MM.1S (cell line): ENCODE results near the gene INPP4B.
"Not testable (repeated sequence)": the region's sequence is repeated elsewhere in the genome, so short reads cannot be mapped to it uniquely, and the experiment has no call there.

ENCODE experiments used
- DNase-seq: peaks from one replicate; pipeline ENCODE4 v3.0.0-alpha.2; 2015
- H2AFZ ChIP-seq: fragments of 300-600 bp; sonication (generic); 2 replicates; pipeline ENCODE4 v1.6.0; 2016; ENCODE audit warnings: antibody characterized with exemption, low read length
- H3F3A ChIP-seq: fragments of 300-600 bp; sonication (generic); 2 replicates; pipeline ENCODE4 v1.6.1; 2016; ENCODE audit warnings: mild to moderate bottlenecking, antibody characterized with exemption, low read length, moderate library complexity, mixed read lengths; ENCODE audit not compliant: insufficient read depth
- H3K27ac ChIP-seq: fragments of 300-600 bp; sonication (generic); 2 replicates; pipeline ENCODE4 v1.5.1; 2016; ENCODE audit warnings: mild to moderate bottlenecking, low read length
- H3K27me3 ChIP-seq: fragments of 300-600 bp; sonication (generic); replicated peaks from 2 replicates; pipeline ENCODE4 v1.6.0; 2016; ENCODE audit warnings: low read length; ENCODE audit not compliant: insufficient read depth
- H3K36me3 ChIP-seq: fragments of 300-600 bp; sonication (generic); replicated peaks from 2 replicates; pipeline ENCODE4 v1.6.1; 2016; ENCODE audit warnings: mild to moderate bottlenecking, low read length, mixed read lengths; ENCODE audit not compliant: insufficient read depth
- H3K4me1 ChIP-seq: fragments of 300-600 bp; sonication (generic); 2 replicates; pipeline ENCODE4 v1.6.1; 2016; ENCODE audit warnings: low read length, mixed read lengths
- H3K4me2 ChIP-seq: fragments of 300-600 bp; sonication (generic); 2 replicates; pipeline ENCODE4 v1.6.0; 2016; ENCODE audit warnings: low read depth, low read length
- H3K4me3 ChIP-seq: fragments of 300-600 bp; sonication (generic); 2 replicates; pipeline ENCODE4 v1.5.1; 2016; ENCODE audit warnings: low read length, mixed read lengths
- H3K79me2 ChIP-seq: fragments of 300-600 bp; sonication (generic); 2 replicates; pipeline ENCODE4 v1.6.1; 2016; ENCODE audit warnings: mixed run types, low read length, mixed read lengths
- H3K9ac ChIP-seq: fragments of 300-600 bp; sonication (generic); 2 replicates; pipeline ENCODE4 v1.6.1; 2016; ENCODE audit warnings: low read length, mixed read lengths
- H3K9me2 ChIP-seq: fragments of 300-600 bp; sonication (generic); replicated peaks from 2 replicates; pipeline ENCODE4 v1.6.1; 2016; ENCODE audit warnings: mild to moderate bottlenecking, low read length, mixed read lengths; ENCODE audit not compliant: insufficient read depth
- H3K9me3 ChIP-seq: fragments of 300-600 bp; sonication (generic); replicated peaks from 2 replicates; pipeline ENCODE4 v1.6.1; 2016; ENCODE audit warnings: mild to moderate bottlenecking, low read length, mixed read lengths; ENCODE audit not compliant: insufficient read depth
- H4K20me1 ChIP-seq: fragments of 300-600 bp; sonication (generic); 2 replicates; pipeline ENCODE4 v1.6.1; 2016; ENCODE audit warnings: mild to moderate bottlenecking, low read length, moderate library complexity, mixed read lengths; ENCODE audit not compliant: insufficient read depth
- CTCF ChIP-seq: fragments of 300-600 bp; sonication (generic); IDR thresholded peaks from 2 replicates; pipeline ENCODE4 v1.5.1; 2016; ENCODE audit warnings: antibody characterized with exemption, low read length, mixed read lengths
- EZH2 ChIP-seq: fragments of 300-600 bp; sonication (generic); optimal IDR thresholded peaks from 2 replicates; pipeline ENCODE3; 2017; ENCODE audit warnings: low read depth, mild to moderate bottlenecking, antibody characterized with exemption, low read length, mixed read lengths
- EZH2phosphoT487 ChIP-seq: fragments of 300-600 bp; sonication (generic); IDR thresholded peaks from 2 replicates; pipeline ENCODE4 v1.6.1; 2018; ENCODE audit warnings: antibody characterized with exemption, low read length

The INPP4B gene

GRCh38 chr4:142083264-142083663 is 762.8 kb downstream of the INPP4B start:
- Histone ChIP-seq H3K27me3 (no peaks in the 10 kb centered on the region), H3K9ac (no peak overlapping the region), H3K36me3 (no peaks in the 10 kb centered on the region), H4K20me1 (no peaks in the 10 kb centered on the region), H3K4me2 (no peak overlapping the region), H3K4me1 (no peaks in the 10 kb centered on the region), H3K4me3 (no peak overlapping the region), H2AFZ (no peak overlapping the region), H3K9me3 (no peaks in the 10 kb centered on the region), H3K27ac (no peak overlapping the region), H3F3A (no peaks in the 10 kb centered on the region), H3K9me2 (no peaks in the 10 kb centered on the region), H3K79me2 (no peaks in the 10 kb centered on the region)
- no peak for DNase-seq
- TF ChIP-seq CTCF (no peak), EZH2phosphoT487 (no peak), EZH2 (no peak)

GRCh38 chr4:142081025-142081424 is 765.1 kb downstream of the INPP4B start:
- no peak for TF ChIP-seq EZH2
- Histone ChIP-seq H3K4me2 (no peak overlapping the region), H3K27ac (no peak overlapping the region), H3K4me3 (no peak overlapping the region), H2AFZ (no peak overlapping the region), H3K9ac (no peak overlapping the region), H3K36me3 (no peaks in the 10 kb centered on the region), H4K20me1 (no peaks in the 10 kb centered on the region), H3K27me3 (no peaks in the 10 kb centered on the region), H3K79me2 (no peaks in the 10 kb centered on the region), H3K9me2 (no peaks in the 10 kb centered on the region), H3F3A (no peaks in the 10 kb centered on the region), H3K9me3 (no peaks in the 10 kb centered on the region), H3K4me1 (no peaks in the 10 kb centered on the region)
- DNase-seq: no peak

- Histone ChIP-seq H3K9ac (no peak overlapping the region), H4K20me1 (no peaks in the 10 kb centered on the region), H3F3A (no peaks in the 10 kb centered on the region), H3K9me3 (no peaks in the 10 kb centered on the region), H2AFZ (no peak overlapping the region), H3K4me2 (no peak overlapping the region), H3K4me3 (no peak overlapping the region), H3K4me1 (no peaks in the 10 kb centered on the region), H3K79me2 (no peaks in the 10 kb centered on the region), H3K27me3 (no peaks in the 10 kb centered on the region), H3K27ac (no peak overlapping the region), H3K36me3 (no peaks in the 10 kb centered on the region), H3K9me2 (no peaks in the 10 kb centered on the region)
- TF ChIP-seq EZH2phosphoT487: no peak
- TF ChIP-seq EZH2: no peak
- no peak for DNase-seq
Measured at GRCh38 chr4:142079959-142080358, 766.1 kb downstream of the INPP4B start.

- Histone ChIP-seq H3K9me3 (no peaks in the 10 kb centered on the region), H2AFZ (no peak overlapping the region), H3K9ac (no peak overlapping the region), H3K36me3 (no peaks in the 10 kb centered on the region), H3K27ac (no peak overlapping the region), H3K27me3 (no peaks in the 10 kb centered on the region), H3K4me1 (no peaks in the 10 kb centered on the region), H3K9me2 (no peaks in the 10 kb centered on the region), H3F3A (no peaks in the 10 kb centered on the region), H4K20me1 (no peaks in the 10 kb centered on the region), H3K4me3 (no peak overlapping the region), H3K4me2 (no peak overlapping the region), H3K79me2 (no peaks in the 10 kb centered on the region)
- no peak for DNase-seq
- no peak for TF ChIP-seq EZH2phosphoT487
- no peak for TF ChIP-seq EZH2
- TF ChIP-seq CTCF: no peak
Measured at GRCh38 chr4:142077048-142077447, 769.1 kb downstream of the INPP4B start.

- not testable (repeated sequence) for DNase-seq
Measured at GRCh38 chr4:142068304-142068703, 777.8 kb downstream of the INPP4B start.

GRCh38 chr4:142066562-142066961 is 779.5 kb downstream of the INPP4B start:
- not testable (repeated sequence) for H3K9me2 ChIP-seq, H3K9ac ChIP-seq, H3F3A ChIP-seq, H2AFZ ChIP-seq, H3K79me2 ChIP-seq, H3K4me1 ChIP-seq, H4K20me1 ChIP-seq, H3K36me3 ChIP-seq, H3K4me2 ChIP-seq, H3K27ac ChIP-seq, H3K4me3 ChIP-seq, H3K27me3 ChIP-seq, H3K9me3 ChIP-seq, DNase-seq

More at GRCh38 chr4:142068304-142068703, 777.8 kb downstream of the INPP4B start:
- not testable (repeated sequence) for H3K79me2 ChIP-seq, H3K9me2 ChIP-seq, H3K4me3 ChIP-seq, H3K9ac ChIP-seq, H3K36me3 ChIP-seq, H2AFZ ChIP-seq, H3K27me3 ChIP-seq, H3K4me1 ChIP-seq, H3K4me2 ChIP-seq, H4K20me1 ChIP-seq, H3F3A ChIP-seq, H3K27ac ChIP-seq, H3K9me3 ChIP-seq
